ENCODE data around the gene LAD1. TPM values are rescaled to one million over a fixed set of nuclear protein-coding genes. Genes with fewer than 3 reads are reported as not detected.

LAD1 gene
- total and polyA plus RNA-seq, 2 of the 13 experiments (the other 11 are each of a cell fraction or from before 2014, with no cell fraction given), result 10.8 to 65.6 TPM

GRCh38 chr1:201399352-201400126 lies 415 bp upstream of the LAD1 start (continued):
- no peak for TF ChIP-seq ZFYVE20 (CRISPR knock-in tag; IDR thresholded peaks at IDR 0.05; ENCODE audit: borderline replicate concordance, low read depth)
- TF ChIP-seq CCAR2 (optimal IDR thresholded peaks at IDR 0.05; ENCODE audit: low read depth, low read length), result no peak
- 0 out of 2 replicates have a peak, but pooled peaks have one; percentile 63 for TF ChIP-seq ZBTB38 (CRISPR knock-in tag; IDR thresholded peaks at IDR 0.05)
- TF ChIP-seq TOPORS (CRISPR knock-in tag; IDR thresholded peaks at IDR 0.05), result peak; percentile 19; the same call in 1 of the 2 replicates
- TF ChIP-seq TAF15 (IDR thresholded peaks at IDR 0.05; ENCODE audit: low read depth, low read length, poor library complexity, severe bottlenecking), result no peak
- no peak for TF ChIP-seq MAFF (IDR thresholded peaks at IDR 0.05; ENCODE audit: low read depth, low read length)
- no peak for TF ChIP-seq ZNF773 (CRISPR knock-in tag; IDR thresholded peaks at IDR 0.05; ENCODE audit: borderline replicate concordance)
- no peak for TF ChIP-seq ZNF264 (CRISPR knock-in tag; IDR thresholded peaks at IDR 0.05)
- TF ChIP-seq THAP9 (CRISPR knock-in tag; IDR thresholded peaks at IDR 0.05; ENCODE audit: borderline replicate concordance), result no peak
- TF ChIP-seq AKNA (CRISPR knock-in tag; IDR thresholded peaks at IDR 0.05; ENCODE audit: borderline replicate concordance), result no peak
- TF ChIP-seq NR2F2 (IDR thresholded peaks at IDR 0.05; ENCODE audit: borderline replicate concordance, low read depth), result no peak
- no peak for TF ChIP-seq ZNF7 (CRISPR knock-in tag; IDR thresholded peaks at IDR 0.05)
- TF ChIP-seq HNF1B (CRISPR knock-in tag; IDR thresholded peaks at IDR 0.05), result peak; percentile 19; the same call in 1 of the 2 replicates
- no peak for TF ChIP-seq ETS1 (CRISPR knock-in tag; IDR thresholded peaks at IDR 0.05)

All from HepG2 (cell line).